ENCODE results near the gene WWP2.

The WWP2 gene

GRCh38 chr16:69859105-69859989 is 97.2 kb downstream of the WWP2 start:
- no peak for DNase-seq (ENCODE audit: low read depth in 2 of 2)

DNA sequence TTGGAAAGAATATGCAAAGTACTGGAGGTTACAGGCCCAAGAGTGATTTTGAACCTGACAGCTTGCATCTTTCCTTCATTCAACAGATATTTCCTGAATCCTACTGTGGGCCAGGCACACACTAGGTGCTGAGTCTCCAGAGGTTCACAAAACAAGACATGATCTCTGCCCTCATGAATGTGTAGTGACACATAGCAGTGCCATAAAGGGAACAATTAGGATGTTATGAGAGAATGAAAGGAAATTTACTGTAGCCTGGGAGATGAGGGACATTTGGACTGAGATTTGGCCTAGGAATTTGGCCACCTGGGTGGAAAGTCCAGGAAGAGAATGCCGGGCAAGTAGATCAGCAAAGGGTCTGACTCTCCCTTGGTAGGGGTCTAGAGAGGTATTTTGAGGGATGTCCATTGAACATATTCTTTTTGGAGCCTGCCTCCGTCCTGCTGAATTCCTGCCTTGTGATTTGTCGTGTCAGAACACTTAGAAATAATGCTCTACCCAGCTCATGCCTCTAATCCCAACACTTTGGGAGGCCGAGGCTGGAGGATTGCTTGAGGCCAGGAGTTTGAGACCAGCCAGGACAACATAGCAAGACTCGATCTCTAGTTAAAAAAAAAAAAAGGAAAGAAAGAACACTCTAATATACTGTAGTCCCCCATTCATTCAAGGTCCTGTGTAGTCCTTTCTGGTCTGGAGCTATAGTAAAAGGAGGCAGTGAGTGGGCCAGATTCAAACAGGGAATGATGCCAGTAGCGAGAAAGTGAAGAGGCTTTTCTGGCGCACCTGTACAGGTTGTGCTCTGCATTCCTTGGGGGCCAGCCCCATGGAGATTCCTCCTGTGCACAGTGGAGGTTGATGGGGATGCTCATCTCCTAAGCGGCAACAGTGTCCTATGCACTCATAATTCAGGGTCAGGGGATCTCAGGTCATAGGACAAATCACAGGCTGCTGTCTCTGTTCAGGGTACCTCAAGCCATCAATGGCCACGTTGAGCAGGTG is 98.4 kb downstream of the WWP2 start:
- DNase-seq (ENCODE audit: low read depth in 2 of 2): no peak

DNA sequence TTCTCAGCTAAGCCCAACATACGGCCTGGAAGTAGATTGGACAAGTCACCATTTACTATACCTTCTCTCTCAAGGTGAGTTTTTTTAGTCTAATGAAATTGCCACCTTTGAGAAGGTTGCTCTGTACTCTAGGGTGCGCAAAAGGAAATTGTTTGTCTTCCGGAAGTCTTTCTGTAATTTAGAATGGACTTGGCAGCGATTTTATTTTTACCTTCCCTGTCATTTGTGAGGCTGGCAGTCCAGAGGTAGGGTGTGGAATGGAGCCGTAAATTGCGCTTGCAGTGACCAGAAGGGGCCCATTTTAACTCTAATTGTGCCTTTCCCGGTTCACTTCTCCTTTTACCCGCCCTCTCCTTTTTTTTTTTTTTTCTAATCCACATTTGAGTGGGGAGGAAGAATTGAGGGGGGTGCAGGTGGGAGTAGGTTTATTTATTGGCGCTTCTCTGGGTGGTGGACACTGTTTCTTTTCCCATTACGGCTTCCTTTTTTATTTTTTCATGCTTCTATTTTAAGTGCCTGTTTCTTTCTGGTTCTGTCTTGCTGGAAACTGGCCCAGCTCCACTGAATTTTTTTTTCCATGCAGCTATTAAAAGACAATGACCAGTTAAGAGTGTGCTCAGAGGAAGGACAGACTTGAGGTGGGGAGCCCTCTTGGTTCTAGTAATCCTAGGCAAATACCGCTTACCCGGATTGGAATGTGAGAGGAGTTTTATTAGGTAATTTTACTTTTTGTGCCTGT is 99.3 kb downstream of the WWP2 start:
- no peak for DNase-seq (ENCODE audit: low read depth in 2 of 2)

- no peak for DNase-seq (ENCODE audit: low read depth in 2 of 2)
Measured at GRCh38 chr16:69863401-69864281, 101.5 kb downstream of the WWP2 start.

DNA sequence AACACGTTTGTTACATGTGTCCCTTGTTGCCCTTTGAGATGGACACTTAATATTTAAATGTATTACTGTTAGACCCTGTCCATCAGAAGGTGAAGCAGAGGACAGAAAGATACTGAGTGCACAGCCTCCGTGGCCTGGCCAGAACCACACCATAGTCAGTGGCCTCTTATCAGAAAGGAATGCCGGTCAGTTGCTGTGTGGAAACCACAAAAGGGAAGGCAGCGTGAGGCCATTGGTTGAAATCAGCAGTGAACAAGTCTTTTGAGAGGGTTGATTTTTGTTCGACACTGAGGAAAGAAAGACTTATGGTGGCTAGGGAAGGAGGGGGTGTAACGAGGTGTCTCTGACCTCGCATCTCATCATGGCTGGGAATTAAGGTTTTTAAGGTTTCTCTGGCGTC is 103.6 kb downstream of the WWP2 start:
- DNase-seq (ENCODE audit: low read depth in 2 of 2): no peak

- DNase-seq (ENCODE audit: low read depth in 2 of 2): no peak
Measured at GRCh38 chr16:69867784-69868560, 105.8 kb downstream of the WWP2 start.

DNA sequence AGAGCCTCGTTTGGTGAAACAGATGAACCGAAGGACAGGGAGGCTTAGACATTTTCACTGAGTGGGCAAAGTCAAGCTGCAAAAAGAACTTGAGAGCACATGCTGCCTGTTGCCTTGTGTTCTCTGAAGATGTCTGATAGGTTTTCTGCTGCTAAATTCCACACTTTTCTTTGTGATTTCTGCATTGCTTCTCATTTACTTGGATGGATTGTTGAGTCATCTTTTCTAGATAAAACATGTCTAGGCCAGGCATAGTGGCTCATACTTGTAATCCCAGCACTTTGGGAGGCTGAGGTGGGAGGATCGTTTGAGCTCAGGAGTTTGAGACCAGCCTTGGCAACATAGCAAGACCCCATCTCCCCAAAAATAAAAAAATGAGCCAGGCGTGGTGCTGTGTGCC is 108.6 kb downstream of the WWP2 start:
- no peak for DNase-seq (ENCODE audit: low read depth in 2 of 2)

GRCh38 chr16:69871708-69872107 is 109.6 kb downstream of the WWP2 start:
- no peak for DNase-seq (ENCODE audit: low read depth in 2 of 2)

DNA sequence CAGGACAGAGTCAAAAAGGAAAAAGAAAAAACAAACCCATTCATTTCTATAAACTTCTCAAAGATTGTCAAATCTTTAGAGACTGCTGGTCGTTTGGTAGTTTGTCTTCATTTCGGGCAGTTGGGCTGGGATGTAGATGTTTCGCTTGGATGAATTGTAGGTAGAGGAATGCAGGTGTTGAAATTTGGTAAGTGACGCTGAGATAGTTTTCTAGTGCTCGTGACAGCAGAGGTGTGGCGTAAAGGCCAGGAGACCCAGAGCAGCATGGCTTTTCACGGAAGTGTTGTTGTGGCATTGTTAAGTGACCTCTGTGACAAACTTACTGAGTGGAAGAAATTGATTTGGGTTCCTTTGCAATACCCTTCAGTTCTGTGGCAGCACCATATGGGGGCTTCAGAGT is 110.8 kb downstream of the WWP2 start:
- no peak for DNase-seq (ENCODE audit: low read depth in 2 of 2)

GRCh38 chr16:69873783-69874182 is 111.7 kb downstream of the WWP2 start:
- DNase-seq (ENCODE audit: low read depth in 2 of 2): no peak

- DNase-seq (ENCODE audit: low read depth in 2 of 2): no peak
Measured at GRCh38 chr16:69874271-69874670, 112.1 kb downstream of the WWP2 start.

DNA sequence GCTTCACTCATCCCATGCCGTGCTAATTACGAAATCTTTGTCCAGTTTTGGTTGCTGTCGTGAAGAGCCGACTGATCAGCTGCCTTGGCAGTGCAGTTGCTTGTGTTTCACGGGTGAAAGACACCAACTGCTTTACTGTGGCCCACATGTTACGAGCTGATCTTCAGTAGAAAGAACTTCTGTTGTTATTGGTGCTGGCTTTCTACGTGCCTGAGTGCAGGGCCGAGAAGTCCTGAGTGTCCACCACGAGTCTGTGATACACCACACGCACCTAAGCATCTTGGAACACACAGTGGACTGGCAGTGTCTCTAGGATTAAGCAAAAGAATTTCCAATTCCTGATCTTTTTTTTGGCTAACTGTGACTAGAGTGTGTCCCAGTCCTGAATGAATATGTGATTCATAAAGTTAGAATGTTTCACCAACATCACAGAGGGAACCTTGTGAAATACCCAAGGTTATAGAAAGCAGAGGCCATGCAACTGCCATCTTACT is 118.6 kb downstream of the WWP2 start:
- DNase-seq (ENCODE audit: low read depth in 2 of 2): no peak

DNA sequence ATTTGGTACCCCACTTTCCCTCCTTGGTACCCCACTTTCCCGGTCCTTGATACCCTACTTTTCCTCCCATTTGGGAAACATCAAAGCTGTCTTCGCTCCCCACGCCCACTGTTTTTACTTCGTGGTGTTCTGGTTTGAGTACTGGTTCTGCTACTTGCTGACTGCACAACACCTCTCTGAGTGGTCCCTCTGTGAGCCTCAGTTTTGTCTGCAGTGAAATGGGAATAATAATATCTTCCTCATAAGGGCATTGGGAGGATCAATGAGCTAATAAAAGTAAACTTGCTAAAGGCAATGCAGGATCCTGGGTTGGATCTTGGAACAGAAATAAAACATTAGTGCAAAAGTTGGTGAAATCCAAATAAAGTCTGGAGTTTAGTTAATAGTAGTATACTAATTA is 119.0 kb downstream of the WWP2 start:
- no peak for DNase-seq (ENCODE audit: low read depth in 2 of 2)

DNA sequence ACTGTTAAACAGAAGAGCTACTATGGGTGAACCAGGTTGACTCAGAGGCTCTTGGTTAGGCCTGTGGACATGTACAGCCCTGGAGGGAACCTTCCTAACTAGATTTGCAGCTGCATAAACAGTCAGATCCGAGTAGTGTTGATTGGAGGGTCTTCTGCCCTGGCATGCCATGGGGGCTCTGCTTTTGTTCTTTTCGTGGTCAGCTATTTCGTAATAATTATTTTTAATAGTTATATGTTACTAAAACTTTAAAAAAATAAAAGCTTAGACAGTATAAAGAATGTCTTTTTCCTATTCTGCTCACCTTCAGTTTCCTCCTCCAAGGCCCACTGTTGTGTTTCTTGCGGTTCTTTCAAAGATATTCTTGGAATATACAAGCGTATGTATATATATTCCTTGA is 121.6 kb downstream of the WWP2 start:
- DNase-seq (ENCODE audit: low read depth in 2 of 2): no peak

- no peak for DNase-seq (ENCODE audit: low read depth in 2 of 2)
Measured at GRCh38 chr16:69885722-69886121, 123.6 kb downstream of the WWP2 start.

- no peak for DNase-seq (ENCODE audit: low read depth in 2 of 2)
Measured at GRCh38 chr16:69886726-69887125, 124.6 kb downstream of the WWP2 start.

GRCh38 chr16:69888005-69888590 is 126.0 kb downstream of the WWP2 start:
- DNase-seq (ENCODE audit: low read depth in 2 of 2): no peak

DNA sequence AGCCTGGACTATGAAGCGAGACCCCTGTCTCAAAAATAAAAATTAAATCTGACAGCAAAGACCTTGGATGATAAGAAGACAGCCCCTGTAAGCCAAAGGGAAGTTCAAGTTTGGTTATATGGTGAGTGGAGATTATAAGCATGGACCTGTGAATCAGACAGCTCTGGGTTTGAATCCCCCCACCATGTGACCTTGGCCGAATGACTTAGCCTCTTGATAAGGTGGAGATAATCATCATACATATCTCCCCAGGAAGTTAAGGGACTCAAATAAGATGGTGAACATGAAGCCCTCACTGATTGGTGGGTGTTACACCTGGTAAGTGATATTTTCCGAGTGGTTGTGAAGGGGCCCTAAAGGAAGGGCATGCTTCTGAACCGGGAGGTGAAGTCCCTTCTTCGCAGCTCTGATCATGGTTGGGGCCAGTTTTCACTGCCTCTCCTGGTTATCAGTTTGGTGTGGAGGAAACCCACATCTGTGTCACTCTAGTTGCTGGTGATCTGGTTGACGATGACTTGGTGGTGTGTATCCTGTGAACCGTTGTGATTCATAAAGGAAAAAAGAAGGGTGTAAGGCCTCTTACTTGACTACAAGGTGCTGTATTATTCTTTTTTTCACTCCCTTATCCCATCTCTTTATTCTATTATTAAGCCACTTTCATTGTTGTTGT is 127.3 kb downstream of the WWP2 start:
- no peak for DNase-seq (ENCODE audit: low read depth in 2 of 2)
